Activated T-cell treated with anti-CD3 and anti-CD28 coated beads, Interleukin-2, amount 50 U/mL, for 24 hours (primary cell): ENCODE results near the gene CETN2.
"Not testable (repeated sequence)": the region's sequence is repeated elsewhere in the genome, so short reads cannot be mapped to it uniquely, and the experiment has no call there.

Experiments
- DNase-seq: peaks from one replicate; pipeline ENCODE4 v3.0.0-alpha.2; 2020
- H3K27ac Mint-ChIP-seq: 2 replicates; pipeline ENCODE4 v1.8.0; 2020; ENCODE audit warnings: mild to moderate bottlenecking, mixed read lengths
- H3K27me3 Mint-ChIP-seq: 2 replicates; pipeline ENCODE4 v1.8.0; 2020; ENCODE audit warnings: mixed read lengths
- H3K36me3 Mint-ChIP-seq: 2 replicates; pipeline ENCODE4 v1.8.0; 2020; ENCODE audit warnings: low read depth, mixed read lengths
- H3K4me1 Mint-ChIP-seq: 2 replicates; pipeline ENCODE4 v1.8.0; 2020; ENCODE audit warnings: low read depth, mixed read lengths
- H3K4me3 Mint-ChIP-seq: 2 replicates; pipeline ENCODE4 v1.8.0; 2020; ENCODE audit warnings: mild to moderate bottlenecking, moderate library complexity, mixed read lengths
- H3K9me3 Mint-ChIP-seq: 2 replicates; pipeline ENCODE4 v1.8.0; 2020; ENCODE audit warnings: mixed read lengths

Gene CETN2

DNA sequence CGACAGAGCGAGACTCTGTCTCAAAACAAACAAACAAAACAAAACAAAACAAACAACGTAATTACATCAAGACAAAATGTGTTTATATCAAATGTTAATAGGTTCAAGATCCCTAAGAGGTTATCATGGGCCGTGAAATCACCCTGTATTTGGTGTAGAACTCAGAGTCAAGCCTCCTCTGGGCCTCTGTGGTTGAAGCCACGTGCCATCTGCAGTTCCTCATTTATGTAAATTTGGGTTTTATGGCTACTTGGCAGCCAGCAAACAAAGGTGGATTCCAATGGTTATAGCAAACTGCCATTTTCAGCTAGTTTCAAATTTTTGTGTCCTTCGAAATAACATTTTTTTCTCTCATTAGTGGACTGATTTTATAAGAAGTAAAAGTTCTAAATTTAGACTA is 16.7 kb upstream of the CETN2 start:
- Mint-ChIP-seq H3K9me3 (no peaks in the 10 kb centered on the region), H3K4me3 (no peak overlapping the region), H3K27me3 (peaks cover 14% of the 10 kb centered on the region), H3K4me1 (no peaks in the 10 kb centered on the region), H3K36me3 (peaks cover 57% of the 10 kb centered on the region), H3K27ac (no peak overlapping the region)
- DNase-seq: no peak

DNA sequence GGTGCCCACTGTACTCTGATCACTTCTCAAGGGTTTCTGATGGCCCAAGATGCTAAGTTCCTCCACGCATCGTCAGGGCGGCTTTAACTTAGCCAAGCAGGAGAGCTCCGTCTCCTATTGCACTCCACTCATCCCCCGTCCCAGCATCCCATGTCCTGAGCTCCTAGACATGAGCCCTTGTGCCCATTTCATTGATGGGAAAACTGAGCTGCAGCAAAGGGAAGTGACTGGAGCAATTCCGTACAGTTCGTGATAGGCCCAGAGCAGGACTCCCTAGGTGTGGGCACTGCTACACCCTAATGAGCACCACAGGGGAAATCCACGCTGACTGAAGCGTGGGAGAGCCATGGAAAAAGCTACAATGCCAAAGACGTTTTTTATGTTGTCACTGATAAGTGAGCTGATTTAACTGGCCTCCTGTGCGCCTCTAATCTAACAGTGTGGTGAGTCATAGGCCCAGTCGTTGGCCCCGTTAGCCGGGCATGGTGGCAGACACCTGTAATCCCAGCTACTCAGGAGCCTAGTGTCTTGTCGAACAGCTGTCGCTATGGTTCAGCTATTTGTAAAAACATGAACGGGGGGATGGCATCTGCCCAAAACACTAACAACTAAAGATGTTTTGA is 15.2 kb upstream of the CETN2 start:
- Mint-ChIP-seq H3K27me3 (peaks cover 20% of the 10 kb centered on the region), H3K36me3 (peaks cover 54% of the 10 kb centered on the region), H3K27ac (no peak overlapping the region), H3K9me3 (no peaks in the 10 kb centered on the region), H3K4me1 (no peaks in the 10 kb centered on the region), H3K4me3 (no peak overlapping the region)
- no peak for DNase-seq

DNA sequence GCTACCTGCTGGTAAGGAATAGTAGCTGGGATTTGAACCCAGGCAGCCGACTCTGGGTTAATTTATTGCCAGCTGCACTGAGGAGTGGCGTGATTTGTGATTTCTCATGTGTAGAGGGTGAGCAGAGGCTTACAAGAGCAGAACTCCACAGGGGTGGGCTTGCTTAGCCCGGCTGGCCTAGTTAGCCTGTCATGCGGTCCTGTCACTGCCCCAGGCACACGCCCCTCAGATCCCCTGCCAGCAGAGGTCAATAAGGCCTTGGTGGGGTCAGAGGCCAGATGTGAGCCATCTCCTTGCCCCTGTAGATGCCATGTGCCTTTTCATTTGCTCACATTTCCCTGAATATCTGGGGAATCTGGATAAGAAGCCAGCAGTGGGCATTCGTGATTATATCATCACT is 13.7 kb upstream of the CETN2 start:
- DNase-seq: no peak
- H3K4me1 Mint-ChIP-seq: peaks cover 4% of the 10 kb centered on the region
- no peaks in the 10 kb centered on the region for H3K9me3 Mint-ChIP-seq
- H3K27ac Mint-ChIP-seq: no peak overlapping the region
- H3K27me3 Mint-ChIP-seq: peaks cover 29% of the 10 kb centered on the region
- H3K4me3 Mint-ChIP-seq: no peak overlapping the region
- H3K36me3 Mint-ChIP-seq: peaks cover 45% of the 10 kb centered on the region

DNA sequence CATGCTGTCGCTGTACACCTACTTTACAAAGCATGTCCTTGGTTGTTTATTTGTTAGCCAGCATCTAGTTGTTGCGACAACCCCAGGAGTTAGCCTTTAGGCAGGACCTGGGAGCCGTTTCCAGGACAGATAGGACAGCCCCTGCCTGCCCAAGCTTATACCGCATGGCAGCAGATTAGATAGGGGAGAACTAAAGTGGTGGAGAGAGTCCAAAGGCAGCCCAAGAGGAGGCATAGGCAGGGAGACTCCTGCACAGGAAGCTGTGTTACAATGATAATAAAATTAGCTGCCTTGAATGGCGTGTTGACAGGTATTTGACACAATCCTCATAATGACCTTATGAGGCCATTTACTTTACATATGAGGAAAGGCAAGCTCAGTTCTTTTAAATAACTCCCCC is 13.3 kb upstream of the CETN2 start:
- H3K4me3 Mint-ChIP-seq: no peak overlapping the region
- H3K36me3 Mint-ChIP-seq: peaks cover 41% of the 10 kb centered on the region
- H3K27me3 Mint-ChIP-seq: peaks cover 29% of the 10 kb centered on the region
- H3K4me1 Mint-ChIP-seq: peaks cover 4% of the 10 kb centered on the region
- H3K27ac Mint-ChIP-seq: no peak overlapping the region
- no peaks in the 10 kb centered on the region for H3K9me3 Mint-ChIP-seq
- DNase-seq: no peak

DNA sequence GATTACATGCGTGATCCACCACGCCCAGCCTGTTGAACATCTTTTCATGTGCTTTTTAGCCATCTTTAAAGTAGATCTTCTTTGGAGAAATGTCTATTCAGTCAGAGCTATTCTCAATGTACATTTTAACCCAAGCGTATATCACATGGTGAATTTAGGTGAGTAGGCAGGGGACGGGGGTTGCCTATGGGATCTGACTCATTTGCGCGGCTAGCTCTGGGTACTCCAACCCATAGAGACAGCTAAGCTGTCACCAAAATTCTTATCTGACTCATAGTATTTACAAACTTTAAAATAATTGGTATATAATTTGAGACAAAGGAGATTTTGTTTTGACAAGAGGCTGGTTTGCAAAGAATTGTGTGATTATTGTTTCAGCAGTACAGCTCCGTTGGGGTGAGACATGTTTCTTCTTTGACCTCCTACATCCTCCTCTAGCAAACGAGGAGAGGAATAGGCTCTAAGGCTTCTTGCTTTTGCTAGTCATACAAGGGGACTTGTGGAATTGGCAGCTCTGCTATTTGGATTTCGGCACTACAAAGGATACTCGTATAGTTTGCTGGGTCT is 12.3 kb upstream of the CETN2 start:
- peaks cover 6% of the 10 kb centered on the region for H3K4me1 Mint-ChIP-seq
- H3K27me3 Mint-ChIP-seq: peaks cover 29% of the 10 kb centered on the region
- no peak overlapping the region for H3K4me3 Mint-ChIP-seq
- no peak overlapping the region for H3K27ac Mint-ChIP-seq
- no peak for DNase-seq
- H3K9me3 Mint-ChIP-seq: no peaks in the 10 kb centered on the region
- H3K36me3 Mint-ChIP-seq: peaks cover 34% of the 10 kb centered on the region

DNA sequence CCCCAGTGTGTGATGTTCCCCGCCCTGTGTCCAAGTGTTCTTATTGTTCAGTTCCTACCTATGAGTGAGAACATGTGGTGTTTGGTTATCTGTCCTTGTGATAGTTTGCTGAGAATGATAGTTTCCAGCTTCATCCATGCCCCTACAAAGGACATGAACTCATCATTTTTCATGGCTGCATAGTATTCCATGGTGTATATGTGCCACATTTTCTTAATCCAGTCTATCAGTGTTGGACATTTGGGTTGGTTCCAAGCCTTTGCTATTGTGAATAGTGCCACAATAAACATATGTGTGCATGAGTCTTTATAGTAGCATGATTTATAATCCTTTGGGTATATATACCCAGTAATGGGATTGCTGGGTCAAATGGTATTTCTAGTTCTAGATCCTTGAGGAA is 4.9 kb upstream of the CETN2 start:
- not testable (repeated sequence) for H3K27ac Mint-ChIP-seq, H3K27me3 Mint-ChIP-seq, H3K9me3 Mint-ChIP-seq, DNase-seq, H3K4me3 Mint-ChIP-seq
- peaks cover 23% of the 10 kb centered on the region for H3K4me1 Mint-ChIP-seq
- H3K36me3 Mint-ChIP-seq: peaks cover 37% of the 10 kb centered on the region

DNA sequence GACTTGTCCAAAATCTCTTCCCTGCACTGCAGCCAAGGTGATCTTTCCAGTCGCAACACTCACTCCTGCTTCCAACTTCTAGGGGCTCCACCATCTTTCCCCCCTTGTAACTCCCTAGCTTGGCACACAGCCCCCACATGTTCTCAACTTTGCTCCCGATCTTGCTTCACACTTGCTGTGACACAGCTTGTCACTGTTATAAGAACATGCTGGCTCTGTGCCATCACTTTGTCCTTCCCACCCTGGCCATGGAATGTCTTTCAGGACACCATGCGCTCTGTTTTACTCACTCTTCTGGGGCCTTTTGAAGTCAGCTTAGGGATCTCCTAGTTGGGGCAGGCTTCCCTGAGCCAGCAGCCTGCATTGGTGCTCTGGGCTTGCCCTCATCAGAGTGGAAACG is 2.8 kb upstream of the CETN2 start:
- no peak for DNase-seq
- H3K4me1 Mint-ChIP-seq: peaks cover 21% of the 10 kb centered on the region
- peaks cover 5% of the 10 kb centered on the region for H3K27me3 Mint-ChIP-seq
- H3K4me3 Mint-ChIP-seq: no peak overlapping the region
- no peaks in the 10 kb centered on the region for H3K9me3 Mint-ChIP-seq
- no peak overlapping the region for H3K27ac Mint-ChIP-seq
- H3K36me3 Mint-ChIP-seq: peaks cover 35% of the 10 kb centered on the region

DNA sequence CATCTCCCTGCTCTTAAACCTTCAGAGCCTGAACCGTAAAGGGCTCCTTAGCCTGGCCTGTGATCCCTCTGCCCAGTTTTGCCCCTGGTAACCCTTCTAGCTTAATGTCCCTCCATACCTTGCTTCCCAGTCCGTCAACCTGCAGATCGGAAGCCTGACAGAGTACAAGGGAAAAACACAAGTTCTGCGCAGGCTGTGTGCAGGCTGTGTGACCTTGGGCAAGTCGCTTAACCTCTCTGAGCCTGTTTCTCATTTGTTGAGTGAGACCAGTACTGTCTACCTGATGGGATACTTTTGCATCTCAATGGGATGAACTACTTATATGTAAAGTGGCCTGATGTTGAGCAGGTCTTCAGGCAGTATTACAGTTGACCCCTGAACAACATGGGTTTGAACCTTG is 2.0 kb upstream of the CETN2 start:
- H3K4me1 Mint-ChIP-seq: peaks cover 21% of the 10 kb centered on the region
- peak overlapping the region; percentile 88 for H3K4me3 Mint-ChIP-seq
- peaks cover 35% of the 10 kb centered on the region for H3K36me3 Mint-ChIP-seq
- peaks cover 5% of the 10 kb centered on the region for H3K27me3 Mint-ChIP-seq
- H3K9me3 Mint-ChIP-seq: no peaks in the 10 kb centered on the region
- DNase-seq: no peak
- no peak overlapping the region for H3K27ac Mint-ChIP-seq

DNA sequence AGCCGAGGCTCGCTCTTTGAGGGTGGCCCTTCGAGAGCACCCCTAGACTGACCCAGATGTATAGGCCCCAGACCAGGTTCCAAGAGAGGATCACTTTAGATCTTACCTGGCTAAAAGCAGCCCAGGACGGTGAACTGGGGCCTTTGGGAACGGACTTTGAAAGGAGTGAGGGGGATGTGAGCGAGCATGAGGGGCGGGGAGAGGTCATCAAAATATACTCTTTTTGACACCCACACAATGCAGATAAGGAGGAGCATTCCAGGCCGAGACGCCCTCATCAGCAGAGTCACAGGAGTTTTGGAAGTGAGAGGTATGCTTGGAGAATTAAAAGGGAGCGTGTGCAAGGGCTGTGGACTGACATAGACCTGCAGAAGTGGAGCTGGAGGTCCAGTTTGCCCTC is 834 bp upstream of the CETN2 start:
- peak overlapping the region; percentile 94 for H3K27ac Mint-ChIP-seq

DNA sequence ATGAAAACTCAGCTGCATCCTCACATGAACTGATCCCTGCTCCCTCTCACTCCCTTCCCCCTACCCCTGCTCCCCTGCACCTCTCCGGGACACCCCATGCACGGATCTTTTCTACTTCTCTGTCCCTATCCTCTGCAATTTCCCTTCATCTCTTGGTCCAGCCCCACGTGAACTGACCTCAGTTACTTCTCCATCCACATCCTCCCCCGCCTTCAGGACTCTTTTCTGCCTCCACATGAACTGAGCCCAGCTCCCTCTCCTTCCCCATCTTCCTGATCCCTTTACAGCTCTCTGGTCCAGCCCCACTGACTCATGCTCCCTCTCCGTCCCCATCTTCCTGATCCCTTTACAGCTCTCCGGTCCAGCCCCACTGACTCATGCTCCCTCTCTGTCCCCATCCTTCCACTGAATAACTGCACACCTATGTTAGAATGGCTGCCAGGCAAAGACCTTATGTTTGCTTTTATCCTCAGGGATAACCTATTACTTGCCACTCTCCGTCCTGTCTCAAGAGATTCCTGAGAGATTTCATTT is 5.6 kb downstream of the CETN2 start:
- Mint-ChIP-seq H3K4me1 (peaks cover 2% of the 10 kb centered on the region), H3K9me3 (no peaks in the 10 kb centered on the region), H3K27me3 (peaks cover 20% of the 10 kb centered on the region), H3K4me3 (no peak overlapping the region), H3K36me3 (peaks cover 4% of the 10 kb centered on the region), H3K27ac (no peak overlapping the region)
- DNase-seq: no peak

More for the DNA sequence above, 834 bp upstream of the CETN2 start:
- H3K4me1 Mint-ChIP-seq: peaks cover 21% of the 10 kb centered on the region
- H3K27me3 Mint-ChIP-seq: peaks cover 7% of the 10 kb centered on the region
- H3K9me3 Mint-ChIP-seq: no peaks in the 10 kb centered on the region
- H3K4me3 Mint-ChIP-seq: peak overlapping the region; percentile 88
- DNase-seq: no peak
- peaks cover 34% of the 10 kb centered on the region for H3K36me3 Mint-ChIP-seq

DNA sequence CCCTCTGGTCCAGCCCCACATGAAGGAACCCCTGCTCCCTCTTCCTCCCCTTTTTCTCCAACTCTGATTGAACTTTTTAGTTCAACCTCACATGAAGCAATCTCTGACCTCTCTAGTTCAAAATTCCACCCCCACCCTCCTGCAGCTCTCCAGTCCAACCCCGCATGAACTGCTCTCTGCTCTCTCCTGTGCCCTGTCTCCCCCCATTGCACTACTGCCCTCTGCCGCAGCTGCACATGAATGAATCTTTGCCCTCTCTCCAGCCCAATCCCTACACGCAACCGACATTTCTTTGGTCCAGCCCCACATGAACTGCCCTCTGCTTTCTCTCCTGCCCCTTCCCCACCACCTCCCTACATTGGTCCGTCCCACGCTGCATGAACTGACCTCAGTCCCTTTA is 6.9 kb downstream of the CETN2 start:
- Mint-ChIP-seq H3K36me3 (peaks cover 4% of the 10 kb centered on the region), H3K27me3 (peaks cover 30% of the 10 kb centered on the region), H3K4me1 (no peaks in the 10 kb centered on the region), H3K9me3 (no peaks in the 10 kb centered on the region), H3K27ac (no peak overlapping the region), H3K4me3 (no peak overlapping the region)
- DNase-seq: no peak

DNA sequence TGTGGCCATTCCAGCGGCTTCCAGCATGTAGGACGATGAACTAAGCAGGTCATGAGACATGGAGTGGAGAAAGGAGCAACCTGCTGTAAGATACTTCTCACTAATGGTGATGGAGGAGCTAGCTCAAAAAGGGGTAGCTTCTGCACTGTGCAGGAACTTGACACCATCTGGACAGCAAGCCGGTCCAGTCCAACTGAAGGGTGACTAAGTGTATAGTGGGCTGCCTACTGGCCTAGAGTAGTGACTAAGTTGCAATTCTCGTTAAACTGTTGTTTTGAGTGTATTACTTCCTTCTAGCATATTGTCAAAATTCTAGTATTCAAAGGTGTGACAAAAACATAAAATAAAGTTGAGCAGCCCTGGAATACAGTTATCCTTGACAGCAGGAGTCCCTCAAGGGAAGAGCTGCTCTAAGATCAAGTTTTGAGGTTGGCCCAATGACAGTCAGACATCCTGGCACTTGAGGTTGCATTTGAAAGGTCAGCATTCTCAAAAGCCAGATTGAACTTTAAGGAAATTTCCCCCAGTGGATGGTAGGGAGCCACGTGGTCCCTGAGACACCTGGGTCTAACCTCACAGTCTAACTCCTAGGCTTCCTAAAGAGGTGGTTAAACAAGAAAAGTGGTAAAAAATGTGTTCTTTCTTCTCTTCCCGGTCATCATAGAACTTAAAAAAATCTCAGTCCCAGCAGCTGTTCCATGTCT is 8.0 kb downstream of the CETN2 start:
- Mint-ChIP-seq H3K27me3 (peaks cover 40% of the 10 kb centered on the region), H3K4me1 (no peaks in the 10 kb centered on the region), H3K9me3 (no peaks in the 10 kb centered on the region), H3K36me3 (peaks cover 3% of the 10 kb centered on the region), H3K27ac (no peak overlapping the region), H3K4me3 (no peak overlapping the region)
- DNase-seq: no peak

DNA sequence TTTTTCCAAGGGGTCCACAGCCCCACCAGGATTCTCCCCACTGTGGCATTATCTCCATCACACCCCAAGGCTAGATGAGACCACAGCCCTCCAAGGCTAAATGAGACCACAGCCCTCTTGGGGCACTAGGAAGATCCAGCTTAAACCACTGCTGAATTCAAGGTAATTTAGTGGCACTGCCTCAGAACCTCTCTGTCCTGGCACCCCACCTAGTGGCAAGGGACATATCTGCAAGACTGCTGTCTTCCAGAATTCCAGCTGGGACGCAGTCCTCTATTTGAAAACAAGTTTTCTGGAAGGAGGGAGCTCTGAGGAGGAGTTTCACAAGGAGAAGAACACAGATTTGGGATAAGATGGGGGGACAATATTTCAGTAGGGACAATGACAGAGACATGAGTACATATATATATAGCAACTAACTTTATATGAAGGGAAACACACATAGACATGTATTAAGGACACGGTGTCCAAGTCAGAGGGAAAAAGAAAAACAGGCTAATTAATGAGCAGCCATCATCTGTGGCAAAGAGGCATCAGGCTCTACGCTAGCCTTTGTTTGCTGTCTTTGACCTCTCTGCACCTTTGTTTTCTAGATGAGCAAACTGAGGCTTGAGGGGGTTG is 9.3 kb downstream of the CETN2 start:
- H3K9me3 Mint-ChIP-seq: no peaks in the 10 kb centered on the region
- no peaks in the 10 kb centered on the region for H3K4me1 Mint-ChIP-seq
- H3K36me3 Mint-ChIP-seq: no peaks in the 10 kb centered on the region
- H3K27ac Mint-ChIP-seq: no peak overlapping the region
- H3K27me3 Mint-ChIP-seq: peaks cover 44% of the 10 kb centered on the region
- H3K4me3 Mint-ChIP-seq: no peak overlapping the region
- no peak for DNase-seq

DNA sequence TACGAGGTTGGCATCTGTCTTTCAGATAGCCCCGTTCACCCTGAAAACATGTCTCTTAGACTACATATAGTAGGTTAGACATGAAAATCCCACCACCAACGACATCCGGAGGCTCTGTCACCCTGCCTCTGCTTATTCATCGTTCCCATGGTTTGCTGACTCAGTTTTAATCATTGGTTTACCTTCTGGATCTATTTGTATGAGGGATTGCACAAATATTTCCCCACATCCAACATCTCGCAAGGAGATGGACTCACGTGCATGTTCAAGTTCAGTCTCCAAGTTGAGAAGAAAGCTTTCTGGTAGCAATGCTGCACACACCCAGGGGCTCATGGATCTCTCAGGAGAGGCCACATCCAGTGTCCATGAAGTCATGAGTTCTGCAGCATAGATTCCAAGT is 10.8 kb downstream of the CETN2 start:
- Mint-ChIP-seq H3K36me3 (no peaks in the 10 kb centered on the region), H3K4me1 (no peaks in the 10 kb centered on the region), H3K27me3 (peaks cover 47% of the 10 kb centered on the region), H3K9me3 (no peaks in the 10 kb centered on the region), H3K4me3 (no peak overlapping the region), H3K27ac (no peak overlapping the region)
- no peak for DNase-seq

DNA sequence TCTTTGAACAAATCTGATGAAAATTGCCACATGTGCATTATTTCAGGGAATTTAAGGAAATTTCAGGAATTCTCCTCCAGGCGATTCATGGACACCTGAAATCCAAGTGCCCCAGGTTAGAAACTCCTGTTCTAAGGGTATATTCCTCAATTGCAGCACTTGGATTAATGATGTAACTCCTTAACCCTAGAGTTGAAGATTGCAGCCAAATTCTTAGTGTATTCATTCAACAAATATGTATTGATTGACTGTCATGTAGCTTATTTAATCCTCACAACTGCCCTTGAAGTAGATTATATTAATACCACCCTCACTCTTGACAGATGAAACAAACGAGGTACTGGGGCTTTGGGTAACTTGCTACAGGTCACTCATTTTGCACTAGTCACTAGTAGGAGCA is 11.3 kb downstream of the CETN2 start:
- Mint-ChIP-seq H3K27me3 (peaks cover 50% of the 10 kb centered on the region), H3K4me3 (no peak overlapping the region), H3K9me3 (no peaks in the 10 kb centered on the region), H3K4me1 (no peaks in the 10 kb centered on the region), H3K27ac (no peak overlapping the region), H3K36me3 (no peaks in the 10 kb centered on the region)
- DNase-seq: no peak
